ENCODE results near the gene SNX32. TPM values are rescaled to one million over a fixed set of nuclear protein-coding genes. Genes with fewer than 3 reads are reported as not detected.

Gene SNX32
- total RNA-seq, 2 experiments from 2014 or later: 3.0 to 3.3 TPM

GRCh38 chr11:65859812-65860277, 26.1 kb downstream of the SNX32 start:
- POLR2A ChIA-PET: interaction anchor here (0.6 to 3.0 kb wide), 16 partner anchors 9 to 1076 kb away, joined by 3 to 44 read pairs (median 5); partner anchors contain the start of genes CCDC85B, FAM89B, FIBP and FOSL1

DNA sequence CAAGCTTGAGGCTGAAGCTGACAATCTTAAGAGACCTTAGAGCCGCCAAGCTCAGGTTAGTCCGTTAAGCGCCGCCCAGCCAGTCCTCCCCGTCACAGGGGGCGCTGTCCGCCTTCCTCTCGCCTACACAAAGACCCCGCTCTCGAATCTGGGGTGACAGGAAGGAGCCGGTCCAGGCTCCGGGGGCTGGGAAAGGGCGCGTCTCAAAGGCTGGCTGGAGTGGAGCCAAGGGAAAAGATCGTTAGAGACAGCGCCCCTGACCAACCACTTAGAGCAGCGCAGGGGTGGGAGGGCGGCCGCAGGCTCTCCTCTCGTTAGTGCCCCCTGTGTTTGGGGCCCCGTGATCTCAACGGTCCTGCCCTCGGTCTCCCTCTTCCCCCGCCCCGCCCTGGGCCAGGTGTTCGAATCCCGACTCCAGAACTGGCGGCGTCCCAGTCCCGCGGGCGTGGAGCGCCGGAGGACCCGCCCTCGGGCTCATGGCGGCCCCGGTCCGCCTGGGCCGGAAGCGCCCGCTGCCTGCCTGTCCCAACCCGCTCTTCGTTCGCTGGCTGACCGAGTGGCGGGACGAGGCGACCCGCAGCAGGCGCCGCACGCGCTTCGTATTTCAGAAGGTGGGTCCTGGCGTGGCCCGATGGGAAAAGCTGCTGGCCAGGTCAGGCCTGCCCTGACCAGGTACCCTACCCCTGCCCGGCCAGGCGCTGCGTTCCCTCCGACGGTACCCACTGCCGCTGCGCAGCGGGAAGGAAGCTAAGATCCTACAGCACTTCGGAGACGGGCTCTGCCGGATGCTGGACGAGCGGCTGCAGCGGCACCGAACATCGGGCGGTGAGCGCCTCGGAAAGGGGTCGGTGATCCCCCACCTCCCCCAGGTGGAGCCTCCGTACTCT, 26.8 kb downstream of the SNX32 start, which contains the start of gene MUS81:
Gene MUS81 (plus strand): TSS at position 156 of the 887 bp plus-strand sequence. CDS start 321 bp downstream, at position 477.
- ChIA-PET CTCF (interaction anchor here (1.0 to 8.1 kb wide), 20 partner anchors 10 to 247 kb away, joined by 3 to 163 read pairs (median 4); partner anchors contain the start of genes CCDC85B and FIBP), POLR2A (interaction anchor here (0.6 to 3.0 kb wide), 20 partner anchors 8 to 336 kb away, joined by 3 to 44 read pairs (median 5); partner anchors contain the start of genes CCDC85B, FAM89B, FIBP and FOSL1)

More at GRCh38 chr11:65859812-65860277, 26.1 kb downstream of the SNX32 start:
- CTCF ChIA-PET: interaction anchor here (0.6 to 8.1 kb wide), 22 partner anchors 11 to 846 kb away, joined by 3 to 163 read pairs (median 4); partner anchors contain the start of genes BANF1, CCDC85B, EIF1AD and FIBP

GRCh38 chr11:65861165-65861505, 27.4 kb downstream of the SNX32 start:
- POLR2A ChIA-PET: interaction anchor here (0.6 to 2.3 kb wide), 8 partner anchors 8 to 336 kb away, joined by 3 to 18 read pairs (median 3); partner anchors contain the start of genes FIBP, PCNX3 and SCYL1
- CTCF ChIA-PET: interaction anchor here (1.2 to 8.1 kb wide), 5 partner anchors 10 to 81 kb away, joined by 3 to 163 read pairs (median 27); partner anchors contain the start of genes CCDC85B and FIBP

DNA sequence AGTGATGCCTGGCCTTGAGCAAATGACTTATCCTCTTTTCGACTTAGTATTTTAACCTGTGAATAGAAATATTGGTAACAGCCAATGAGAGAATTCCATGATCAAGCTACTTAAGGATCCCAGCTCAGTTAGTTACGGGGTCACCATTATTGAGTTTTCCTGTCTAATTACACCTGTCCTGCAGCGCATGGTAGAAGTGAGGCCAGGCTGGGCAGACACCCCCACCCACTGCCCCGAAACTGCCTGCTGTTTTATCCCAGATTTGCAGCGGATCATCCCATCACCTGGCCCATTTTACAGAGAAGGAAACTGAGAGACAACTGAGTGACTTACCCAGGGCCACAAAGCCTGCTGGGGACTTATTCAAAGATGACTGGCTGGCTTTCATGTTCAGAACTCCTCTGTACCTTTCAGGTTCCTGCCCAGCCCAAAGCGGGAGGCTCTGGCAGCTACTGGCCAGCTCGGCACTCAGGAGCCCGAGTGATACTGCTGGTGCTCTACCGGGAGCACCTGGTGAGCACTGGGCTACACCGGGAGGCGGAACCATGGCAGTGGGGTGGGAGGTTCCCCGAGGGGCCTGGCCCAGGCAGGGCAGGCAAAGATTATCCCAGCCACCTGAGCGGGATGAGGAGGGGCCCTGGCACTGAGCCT, 27.9 kb downstream of the SNX32 start:
- POLR2A ChIA-PET: interaction anchor here (0.5 to 2.3 kb wide), 8 partner anchors 8 to 337 kb away, joined by 3 to 18 read pairs (median 3); partner anchors contain the start of genes FIBP, PCNX3 and SCYL1
- CTCF ChIA-PET: interaction anchor here (1.2 to 8.1 kb wide), 4 partner anchors 9 to 26 kb away, joined by 3 to 163 read pairs (median 36); partner anchors contain the start of genes CCDC85B and FIBP

DNA sequence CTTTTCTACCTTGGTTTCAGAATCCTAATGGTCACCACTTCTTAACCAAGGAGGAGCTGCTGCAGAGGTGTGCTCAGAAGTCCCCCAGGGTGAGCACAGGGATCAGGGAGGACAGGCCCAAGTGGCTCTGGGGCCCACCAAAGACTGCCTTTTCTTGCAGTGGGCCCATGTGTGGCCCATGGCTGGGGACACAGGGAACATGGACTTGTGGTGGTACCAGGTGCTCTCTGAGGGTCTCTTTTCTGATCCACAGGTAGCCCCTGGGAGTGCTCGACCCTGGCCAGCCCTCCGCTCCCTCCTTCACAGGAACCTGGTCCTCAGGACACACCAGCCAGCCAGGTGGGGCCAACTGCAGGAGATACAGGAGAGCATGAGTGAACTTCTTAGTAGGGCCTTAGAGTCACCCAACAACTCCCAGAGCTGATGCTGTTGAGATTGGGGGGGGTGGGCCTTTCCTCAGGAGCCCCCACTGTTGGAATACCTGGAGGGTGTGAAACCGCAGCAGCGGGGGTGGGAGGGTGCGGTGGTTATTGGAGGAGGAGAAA, 28.5 kb downstream of the SNX32 start:
- ChIA-PET POLR2A (interaction anchor here (0.9 kb wide), 2 partner anchors 9 to 31 kb away, joined by 3 read pairs; no protein-coding TSS in a partner anchor), CTCF (interaction anchor here (3.6 to 8.1 kb wide), 3 partner anchors 8 to 25 kb away, joined by 27 to 163 read pairs (median 44); partner anchors contain the start of genes CCDC85B and FIBP)

DNA sequence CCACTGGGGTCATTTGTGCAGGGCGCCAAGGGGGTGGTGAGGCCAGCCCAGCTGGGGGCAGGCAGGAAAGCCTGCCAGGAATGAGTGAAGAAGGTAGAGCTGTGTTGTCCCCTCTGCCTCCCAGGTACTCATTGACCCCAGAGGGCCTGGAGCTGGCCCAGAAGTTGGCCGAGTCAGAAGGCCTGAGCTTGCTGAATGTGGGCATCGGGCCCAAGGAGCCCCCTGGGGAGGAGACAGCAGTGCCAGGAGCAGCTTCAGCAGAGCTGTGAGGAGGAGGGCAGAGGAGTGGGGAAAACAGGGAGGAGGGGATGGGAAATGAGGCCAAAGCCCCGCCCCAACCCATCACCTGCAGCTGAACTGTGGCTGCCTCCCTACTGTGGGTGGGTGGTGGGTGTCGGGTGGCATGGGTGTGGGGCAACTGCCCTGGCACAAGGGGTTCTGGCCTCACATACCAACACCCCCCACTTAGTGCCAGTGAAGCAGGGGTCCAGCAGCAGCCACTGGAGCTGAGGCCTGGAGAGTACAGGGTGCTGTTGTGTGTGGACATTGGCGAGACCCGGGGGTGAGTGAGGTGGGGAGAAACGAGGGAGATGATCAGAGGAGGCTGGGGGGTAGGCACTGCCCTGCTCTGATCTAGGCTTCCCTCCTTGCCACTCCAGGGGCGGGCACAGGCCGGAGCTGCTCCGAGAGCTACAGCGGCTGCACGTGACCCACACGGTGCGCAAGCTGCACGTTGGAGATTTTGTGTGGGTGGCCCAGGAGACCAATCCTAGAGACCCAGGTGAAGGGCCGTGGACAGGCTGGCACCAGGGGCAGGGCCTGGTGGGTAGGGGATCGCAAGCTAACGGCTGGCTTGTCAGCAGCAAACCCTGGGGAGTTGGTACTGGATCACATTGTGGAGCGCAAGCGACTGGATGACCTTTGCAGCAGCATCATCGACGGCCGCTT, 29.5 kb downstream of the SNX32 start:
- ChIA-PET POLR2A (interaction anchor here (0.9 kb wide), 1 partner anchor 30 kb away, joined by 3 read pairs; no protein-coding TSS in a partner anchor), CTCF (interaction anchor here (4.8 to 8.1 kb wide), 2 partner anchors 11 to 24 kb away, joined by 27 to 163 read pairs; partner anchors contain the start of genes CCDC85B and FIBP)

DNA sequence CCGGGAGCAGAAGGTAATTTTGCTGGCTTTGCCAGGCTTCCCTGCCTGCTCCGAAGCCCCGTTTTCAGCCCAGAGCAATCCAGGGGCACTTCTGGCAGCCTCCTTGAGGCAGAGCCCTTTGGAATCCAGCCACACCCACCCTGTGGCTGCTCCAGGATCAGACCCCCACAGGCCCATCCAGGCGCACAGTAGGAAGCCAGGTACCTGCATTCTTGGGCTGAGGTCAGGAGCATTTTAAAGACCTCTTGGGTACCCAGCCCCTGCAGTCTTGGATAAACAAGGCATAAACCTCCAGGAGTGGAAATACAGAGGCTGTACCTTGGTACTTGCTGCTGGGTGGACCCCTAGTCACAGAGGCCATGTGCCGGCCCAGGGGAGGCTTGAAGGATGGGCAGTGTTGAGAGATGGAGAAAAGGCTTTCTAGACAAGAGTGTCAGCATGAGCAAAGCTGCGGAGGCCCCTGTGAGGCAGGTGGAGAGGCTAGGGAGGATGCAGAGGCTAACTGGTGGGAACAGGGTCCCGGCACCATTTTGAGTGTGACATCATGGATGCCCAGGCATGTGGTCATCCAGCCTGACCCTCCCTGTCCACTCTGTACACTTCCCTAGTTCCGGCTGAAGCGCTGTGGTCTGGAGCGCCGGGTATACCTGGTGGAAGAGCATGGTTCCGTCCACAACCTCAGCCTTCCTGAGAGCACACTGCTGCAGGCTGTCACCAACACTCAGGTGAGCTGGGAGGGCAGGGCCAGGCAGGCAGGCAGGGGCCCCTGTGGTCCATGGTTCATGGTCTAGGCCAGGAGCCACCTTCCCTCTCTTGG, 30.3 kb downstream of the SNX32 start:
- ChIA-PET POLR2A (no interaction called here), CTCF (interaction anchor here (0.7 to 8.1 kb wide), 3 partner anchors 21 to 24 kb away, joined by 3 to 163 read pairs (median 11); partner anchors contain the start of genes CCDC85B and FIBP)

- CTCF ChIA-PET: interaction anchor here (0.7 to 3.2 kb wide), 2 partner anchors 20 to 23 kb away, joined by 3 to 11 read pairs; partner anchors contain the start of gene FIBP
- POLR2A ChIA-PET: interaction anchor here (2.2 kb wide), 1 partner anchor 20 kb away, joined by 7 read pairs; no protein-coding TSS in a partner anchor
These were observed 31.1 kb downstream of the SNX32 start for GRCh38 chr11:65864706-65865471.

DNA sequence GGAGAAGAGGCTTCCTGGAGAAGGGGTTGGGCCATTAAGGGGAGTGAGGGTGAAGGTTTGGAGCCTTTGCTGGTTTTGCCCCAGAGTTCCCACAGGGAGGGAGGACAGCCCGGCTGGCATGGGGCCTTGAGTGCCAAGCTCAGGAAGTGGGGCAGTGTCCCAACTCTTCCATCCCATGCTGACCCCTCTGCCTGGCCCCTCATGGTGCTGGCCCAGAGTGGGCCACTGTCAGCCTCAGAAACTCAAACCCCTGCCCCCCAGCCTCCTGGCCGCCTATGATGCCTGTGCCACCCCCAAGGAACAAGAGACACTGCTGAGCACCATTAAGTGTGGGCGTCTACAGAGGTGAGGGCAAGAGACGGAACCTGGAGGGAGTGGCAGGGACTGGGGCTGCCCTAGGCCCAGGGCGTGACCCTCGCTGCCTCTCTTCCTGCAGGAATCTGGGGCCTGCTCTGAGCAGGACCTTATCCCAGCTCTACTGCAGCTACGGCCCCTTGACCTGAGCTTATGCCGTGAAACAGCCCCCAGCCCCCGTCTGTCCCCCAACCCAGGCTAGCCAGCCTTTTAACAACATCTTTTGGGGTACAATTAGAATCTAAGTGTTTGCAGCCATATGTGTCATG, 31.9 kb downstream of the SNX32 start:
- POLR2A ChIA-PET: interaction anchor here (0.7 to 2.2 kb wide), 2 partner anchors 19 to 25 kb away, joined by 4 to 7 read pairs; partner anchors contain the start of gene CCDC85B
- CTCF ChIA-PET: interaction anchor here (1.4 to 3.2 kb wide), 3 partner anchors 19 to 86 kb away, joined by 4 to 11 read pairs (median 5); partner anchors contain the start of gene FIBP

DNA sequence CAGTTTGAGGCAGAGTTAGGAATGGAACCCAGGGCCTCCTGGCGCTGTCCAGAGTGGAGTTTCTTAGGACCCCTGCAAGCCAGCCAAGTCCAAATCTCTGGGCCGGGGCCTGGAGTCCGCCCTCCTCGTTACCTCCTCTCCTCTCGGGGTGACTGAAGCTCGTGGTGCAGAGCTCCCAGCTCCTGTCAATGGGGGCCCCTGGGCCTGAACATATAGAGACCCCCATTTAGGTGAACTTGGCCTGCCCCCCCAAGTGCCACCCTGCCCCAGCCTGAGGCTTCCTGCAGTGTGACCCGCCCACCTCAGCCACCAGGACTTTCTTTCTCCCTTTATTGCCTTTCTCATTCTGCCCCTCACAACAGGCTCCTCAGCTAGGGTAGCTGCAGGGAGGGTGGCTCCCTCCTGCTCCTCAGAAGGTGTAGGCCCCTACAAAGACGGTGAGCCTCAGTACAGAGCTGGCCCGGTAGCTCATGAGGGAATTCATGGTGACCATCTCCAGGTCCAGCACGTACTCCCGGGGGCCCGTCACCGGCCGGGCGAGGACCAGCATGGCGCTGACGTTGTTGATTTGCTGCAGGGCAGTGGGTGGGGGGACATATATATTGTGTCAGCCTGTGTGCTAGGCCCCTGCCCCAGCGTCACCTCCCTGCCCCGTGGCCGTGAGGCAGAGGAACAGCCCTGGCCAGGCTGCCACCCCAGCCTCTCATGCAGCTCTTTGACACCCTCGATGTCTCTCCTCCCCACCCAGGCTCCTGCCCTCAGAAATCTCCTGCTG, 32.9 kb downstream of the SNX32 start:
- CTCF ChIA-PET: interaction anchor here (1.4 to 3.2 kb wide), 3 partner anchors 18 to 87 kb away, joined by 4 to 11 read pairs (median 5); partner anchors contain the start of gene FIBP
- POLR2A ChIA-PET: interaction anchor here (0.7 to 2.2 kb wide), 2 partner anchors 18 to 24 kb away, joined by 4 to 7 read pairs; partner anchors contain the start of gene CCDC85B

DNA sequence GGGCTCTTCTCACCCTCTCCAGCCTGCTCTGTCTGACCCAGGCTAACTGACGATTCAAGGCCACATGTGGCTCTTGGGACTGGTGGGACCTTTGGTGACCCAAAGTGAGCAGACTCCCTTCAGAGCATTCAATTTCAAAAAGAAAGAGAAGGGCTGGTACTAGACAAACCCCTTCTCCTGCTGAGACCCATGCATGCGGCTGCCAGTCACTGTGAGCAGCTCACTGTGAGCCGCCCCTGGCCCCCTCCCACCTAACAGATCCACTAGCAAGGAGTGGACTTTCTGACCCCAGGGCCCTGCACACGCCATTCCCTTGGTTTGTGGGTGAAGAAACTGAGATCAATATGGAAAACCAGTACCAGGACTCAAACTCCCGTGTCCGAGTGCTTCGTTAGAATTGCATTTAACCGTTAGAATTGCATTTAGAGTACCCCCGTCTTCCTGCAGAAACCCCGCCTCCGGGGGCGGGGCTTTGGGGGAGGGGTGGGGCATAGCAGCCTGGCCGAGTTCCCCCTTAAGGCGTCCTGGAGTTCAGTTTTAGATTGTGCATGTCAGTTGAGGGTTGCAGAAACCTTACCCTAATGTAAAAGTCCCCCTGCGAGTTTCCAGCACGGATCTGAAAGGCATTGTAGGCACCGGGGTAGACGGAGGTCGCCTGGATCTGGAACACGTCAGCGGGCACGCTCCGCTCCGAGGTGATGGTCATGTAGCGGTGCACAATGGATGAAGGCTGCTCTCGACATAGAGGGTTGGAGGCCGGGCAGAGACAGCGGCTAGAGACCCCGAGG, 33.7 kb downstream of the SNX32 start:
- ChIA-PET CTCF (interaction anchor here (1.4 to 5.2 kb wide), 4 partner anchors 17 to 88 kb away, joined by 4 to 39 read pairs (median 6); partner anchors contain the start of genes CCDC85B and FIBP), POLR2A (interaction anchor here (0.6 to 2.9 kb wide), 3 partner anchors 7 to 301 kb away, joined by 5 to 18 read pairs (median 7); partner anchors contain the start of gene MUS81)

DNA sequence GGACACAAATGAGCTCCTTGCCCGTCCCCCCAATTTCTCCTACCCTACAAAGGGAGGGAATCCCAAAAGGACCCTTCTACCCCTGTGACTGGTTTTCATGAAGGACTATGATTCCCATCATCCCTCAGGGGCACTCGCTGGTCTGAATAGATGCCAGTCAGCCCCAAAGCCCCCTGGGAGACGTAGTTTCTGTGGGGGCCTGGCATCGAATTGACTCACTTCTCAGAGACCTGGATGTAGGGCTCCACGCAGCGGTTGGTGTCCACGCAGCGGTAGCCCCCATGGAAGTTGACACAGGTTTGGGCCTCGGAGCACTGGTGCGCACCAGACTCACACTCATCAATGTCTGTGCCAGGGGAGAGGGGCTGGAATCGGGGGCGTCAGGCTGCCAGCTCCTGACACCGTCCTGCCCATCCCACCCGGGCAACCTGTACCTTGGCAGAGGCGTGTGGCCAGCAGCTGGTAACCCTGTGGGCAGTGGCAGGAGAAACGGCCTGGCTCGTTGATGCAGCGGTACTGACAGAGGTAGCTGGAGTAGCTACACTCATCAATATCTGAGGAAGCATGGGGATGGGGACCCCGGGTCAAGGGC, 34.4 kb downstream of the SNX32 start:
- ChIA-PET CTCF (interaction anchor here (1.6 to 5.2 kb wide), 2 partner anchors 17 to 22 kb away, joined by 6 to 39 read pairs; partner anchors contain the start of gene CCDC85B), POLR2A (interaction anchor here (2.9 to 4.0 kb wide), 2 partner anchors 8 to 17 kb away, joined by 18 to 25 read pairs; partner anchors contain the start of gene MUS81)
